GM12892 (cell line): Measurements from ENCODE around the gene ATP12A.

Experiments
- POLR2A ChIP-seq: IDR thresholded peaks from 2 replicates; pipeline ENCODE4 v1.6.1; 2011; ENCODE audit warnings: low read depth, low read length, control low read depth
- POLR2AphosphoS5 ChIP-seq: IDR thresholded peaks from 2 replicates; pipeline ENCODE4 v1.6.1; 2011; ENCODE audit warnings: low read depth, low read length, control low read depth
- TAF1 ChIP-seq: IDR thresholded peaks from 2 replicates; pipeline ENCODE4 v1.6.1; 2011; ENCODE audit warnings: low read depth, mild to moderate bottlenecking, control low read depth, low read length, borderline replicate concordance

DNA sequence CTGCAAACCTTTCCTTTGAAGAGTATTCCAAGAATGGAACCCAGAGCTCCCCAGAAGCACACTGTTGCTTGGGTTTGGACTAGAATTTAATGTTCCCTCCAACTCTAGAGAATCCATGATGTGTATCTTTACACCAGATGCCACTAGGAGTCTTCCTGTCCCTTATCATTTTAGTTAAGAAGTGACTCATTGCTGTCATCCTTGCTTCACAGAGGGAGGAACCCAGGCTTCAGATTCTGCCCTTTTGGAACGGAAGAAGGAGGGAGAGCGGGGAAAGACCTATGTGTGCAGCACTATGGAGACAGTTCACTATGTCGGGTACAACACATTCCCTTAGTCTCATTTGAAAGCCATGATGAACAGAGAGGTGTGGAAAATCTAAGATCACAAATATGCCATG lies 2.1 kb upstream of the ATP12A start:
- TF ChIP-seq POLR2AphosphoS5 (no peak), POLR2A (no peak), TAF1 (no peak)
